ENCODE measurements around the gene OOSP2. TPM values are rescaled to one million over a fixed set of nuclear protein-coding genes. Genes with fewer than 3 reads are reported as not detected.
"Not testable (repeated sequence)": the region's sequence is repeated elsewhere in the genome, so short reads cannot be mapped to it uniquely, and the experiment has no call there.

The OOSP2 gene
- total RNA-seq, 4 donors from 2014 or later: not detected

GRCh38 chr11:60016881-60017280, 23.3 kb upstream of the OOSP2 start, which contains the start of gene OOSP4B:
Gene OOSP4B, plus strand, starts transcription at chr11:60017181.
- ATAC-seq (ENCODE audit: low FRiP score): no peak
- TF ChIP-seq CTCF (IDR thresholded peaks at IDR 0.05): no peak
- no peak for DNase-seq (ENCODE audit: low spot score)

- no peak for DNase-seq (ENCODE audit: low spot score)
- TF ChIP-seq CTCF (IDR thresholded peaks at IDR 0.05): no peak
- ATAC-seq (ENCODE audit: low FRiP score): no peak
Measured at GRCh38 chr11:60018058-60018457, 22.2 kb upstream of the OOSP2 start.

GRCh38 chr11:60020376-60020775, 19.8 kb upstream of the OOSP2 start:
- ATAC-seq (ENCODE audit: low FRiP score); DNase-seq (ENCODE audit: low spot score): not testable (repeated sequence)

- DNase-seq (ENCODE audit: low spot score) (no peak), ATAC-seq (ENCODE audit: low FRiP score) (no peak)
- TF ChIP-seq CTCF (IDR thresholded peaks at IDR 0.05): no peak
Measured at GRCh38 chr11:60029015-60029632, 11.1 kb upstream of the OOSP2 start.

GRCh38 chr11:60050422-60050821, 10.2 kb downstream of the OOSP2 start:
- not testable (repeated sequence) for DNase-seq (ENCODE audit: low spot score); ATAC-seq (ENCODE audit: low FRiP score)

GRCh38 chr11:60050839-60051238, 10.6 kb downstream of the OOSP2 start:
- not testable (repeated sequence) for ATAC-seq (ENCODE audit: low FRiP score); DNase-seq (ENCODE audit: low spot score)

- ATAC-seq (ENCODE audit: low FRiP score) (no peak), DNase-seq (ENCODE audit: low spot score) (no peak)
- no peak for TF ChIP-seq CTCF (IDR thresholded peaks at IDR 0.05)
Measured at GRCh38 chr11:60056349-60056969, 16.2 kb downstream of the OOSP2 start, which contains the start of gene MS4A3. Gene MS4A3, plus strand, starts transcription at chr11:60056665. Its CDS starts 4,496 bp downstream, at chr11:60061161.

GRCh38 chr11:60059052-60059451, 18.8 kb downstream of the OOSP2 start:
- TF ChIP-seq CTCF (IDR thresholded peaks at IDR 0.05): no peak
- ATAC-seq (ENCODE audit: low FRiP score): no peak
- no peak for DNase-seq (ENCODE audit: low spot score)

Measured in omental fat pad (tissue), 4 donors.